ENCODE results near the gene CYBA. TPM values are rescaled to one million over a fixed set of nuclear protein-coding genes. Genes with fewer than 3 reads are reported as not detected.

Gene CYBA
- polyA plus RNA-seq, 1 donor from 2014 or later = 6.3 TPM

GRCh38 chr16:88634994-88635670 is 15.7 kb downstream of the CYBA start:
- H4K20me1 ChIP-seq (ENCODE audit: insufficient read depth) = no peaks in the 10 kb centered on the region
- TF ChIP-seq TAF1 (IDR thresholded peaks at IDR 0.05; ENCODE audit: low read depth) = no peak
- no peak for TF ChIP-seq MXI1 (conservative IDR thresholded peaks at IDR 0.05; ENCODE audit: poor library complexity, severe bottlenecking)
- TF ChIP-seq SMC3 (conservative IDR thresholded peaks at IDR 0.05; ENCODE audit: poor library complexity) = no peak
- no peak for TF ChIP-seq POLR2AphosphoS5 (IDR thresholded peaks at IDR 0.05)
- no peak for TF ChIP-seq CTCF (IDR thresholded peaks at IDR 0.05; ENCODE audit: poor library complexity, severe bottlenecking)
- TF ChIP-seq EZH2 (IDR thresholded peaks at IDR 0.05; ENCODE audit: borderline replicate concordance, insufficient read depth, low read length, poor library complexity, severe bottlenecking) = no peak
- TF ChIP-seq RAD21 (conservative IDR thresholded peaks at IDR 0.05) = no peak
- no peak for TF ChIP-seq EP300 (conservative IDR thresholded peaks at IDR 0.05; ENCODE audit: poor library complexity, severe bottlenecking)
- no peak for TF ChIP-seq REST (IDR thresholded peaks at IDR 0.05; ENCODE audit: borderline replicate concordance)
- no peaks in the 10 kb centered on the region for H3K9me2 ChIP-seq (ENCODE audit: insufficient read depth, low read length)
- H3K36me3 ChIP-seq (ENCODE audit: insufficient read depth, low read length) = no peaks in the 10 kb centered on the region
- no peak overlapping the region for H3K4me3 ChIP-seq (ENCODE audit: low read length)
- no peak overlapping the region for H2AFZ ChIP-seq (ENCODE audit: low read depth, low read length)
- no peak overlapping the region for H3K27ac ChIP-seq (ENCODE audit: low read length)
- H3K79me2 ChIP-seq (replicated peaks; ENCODE audit: insufficient read depth, low read length) = no peaks in the 10 kb centered on the region
- no peaks in the 10 kb centered on the region for H3F3A ChIP-seq (ENCODE audit: insufficient read depth, low read length, poor library complexity, severe bottlenecking)
- H3K9ac ChIP-seq (ENCODE audit: low read length) = no peak overlapping the region
- H3K27me3 ChIP-seq (ENCODE audit: insufficient read depth, low read depth, low read length) = peaks cover 13% of the 10 kb centered on the region
- no peak overlapping the region for H3K4me2 ChIP-seq (ENCODE audit: low read length)
- H3K9me3 ChIP-seq (ENCODE audit: low read length) = no peaks in the 10 kb centered on the region

- no peak overlapping the region for H3K4me3 ChIP-seq (ENCODE audit: low read length)
- no peaks in the 10 kb centered on the region for H3K9me2 ChIP-seq (ENCODE audit: insufficient read depth, low read length)
- no peak for TF ChIP-seq RAD21 (conservative IDR thresholded peaks at IDR 0.05)
- no peak for TF ChIP-seq CTCF (IDR thresholded peaks at IDR 0.05; ENCODE audit: poor library complexity, severe bottlenecking)
- no peak for TF ChIP-seq SMC3 (conservative IDR thresholded peaks at IDR 0.05; ENCODE audit: poor library complexity)
- TF ChIP-seq POLR2AphosphoS5 (IDR thresholded peaks at IDR 0.05) = no peak
- no peak for TF ChIP-seq EP300 (conservative IDR thresholded peaks at IDR 0.05; ENCODE audit: poor library complexity, severe bottlenecking)
- no peak for TF ChIP-seq MXI1 (conservative IDR thresholded peaks at IDR 0.05; ENCODE audit: poor library complexity, severe bottlenecking)
- no peak for TF ChIP-seq REST (IDR thresholded peaks at IDR 0.05; ENCODE audit: borderline replicate concordance)
- TF ChIP-seq EZH2 (IDR thresholded peaks at IDR 0.05; ENCODE audit: borderline replicate concordance, insufficient read depth, low read length, poor library complexity, severe bottlenecking) = no peak
- no peak for TF ChIP-seq TAF1 (IDR thresholded peaks at IDR 0.05; ENCODE audit: low read depth)
- no peaks in the 10 kb centered on the region for H3K9me3 ChIP-seq (ENCODE audit: low read length)
- H3F3A ChIP-seq (ENCODE audit: insufficient read depth, low read length, poor library complexity, severe bottlenecking) = no peaks in the 10 kb centered on the region
- no peak overlapping the region for H3K4me2 ChIP-seq (ENCODE audit: low read length)
- no peak overlapping the region for H3K9ac ChIP-seq (ENCODE audit: low read length)
- no peaks in the 10 kb centered on the region for H4K20me1 ChIP-seq (ENCODE audit: insufficient read depth)
- H2AFZ ChIP-seq (ENCODE audit: low read depth, low read length) = no peak overlapping the region
- H3K27me3 ChIP-seq (ENCODE audit: insufficient read depth, low read depth, low read length) = peaks cover 13% of the 10 kb centered on the region
- H3K36me3 ChIP-seq (ENCODE audit: insufficient read depth, low read length) = no peaks in the 10 kb centered on the region
- no peaks in the 10 kb centered on the region for H3K79me2 ChIP-seq (replicated peaks; ENCODE audit: insufficient read depth, low read length)
- no peak overlapping the region for H3K27ac ChIP-seq (ENCODE audit: low read length)
These were observed 16.5 kb downstream of the CYBA start for GRCh38 chr16:88634141-88634993.
